ENCODE results near the gene IL1R2.

Gene IL1R2

DNA sequence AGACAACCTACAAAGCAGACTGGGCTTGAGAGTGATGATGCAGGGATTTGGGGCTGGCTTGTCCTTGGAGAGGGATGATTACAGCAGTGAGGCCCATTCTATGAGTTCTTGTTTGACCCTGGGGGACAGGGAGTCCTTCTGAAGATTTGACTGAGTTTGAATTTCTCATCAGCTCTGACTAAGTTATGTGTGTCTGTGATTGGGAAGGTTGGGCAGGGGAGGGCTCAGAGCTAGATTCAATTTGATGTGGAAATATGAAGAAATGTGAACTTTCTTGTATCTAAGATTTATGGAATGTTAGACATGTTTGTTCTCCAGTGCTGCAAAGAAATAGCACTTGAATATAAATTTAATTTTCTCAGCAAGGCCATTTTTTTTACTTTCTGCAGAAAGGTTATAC is 19.9 kb upstream of the IL1R2 start:
- TF ChIP-seq, protein P1, sequence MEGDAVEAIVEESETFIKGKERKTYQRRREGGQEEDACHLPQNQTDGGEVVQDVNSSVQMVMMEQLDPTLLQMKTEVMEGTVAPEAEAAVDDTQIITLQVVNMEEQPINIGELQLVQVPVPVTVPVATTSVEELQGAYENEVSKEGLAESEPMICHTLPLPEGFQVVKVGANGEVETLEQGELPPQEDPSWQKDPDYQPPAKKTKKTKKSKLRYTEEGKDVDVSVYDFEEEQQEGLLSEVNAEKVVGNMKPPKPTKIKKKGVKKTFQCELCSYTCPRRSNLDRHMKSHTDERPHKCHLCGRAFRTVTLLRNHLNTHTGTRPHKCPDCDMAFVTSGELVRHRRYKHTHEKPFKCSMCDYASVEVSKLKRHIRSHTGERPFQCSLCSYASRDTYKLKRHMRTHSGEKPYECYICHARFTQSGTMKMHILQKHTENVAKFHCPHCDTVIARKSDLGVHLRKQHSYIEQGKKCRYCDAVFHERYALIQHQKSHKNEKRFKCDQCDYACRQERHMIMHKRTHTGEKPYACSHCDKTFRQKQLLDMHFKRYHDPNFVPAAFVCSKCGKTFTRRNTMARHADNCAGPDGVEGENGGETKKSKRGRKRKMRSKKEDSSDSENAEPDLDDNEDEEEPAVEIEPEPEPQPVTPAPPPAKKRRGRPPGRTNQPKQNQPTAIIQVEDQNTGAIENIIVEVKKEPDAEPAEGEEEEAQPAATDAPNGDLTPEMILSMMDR (IDR thresholded peaks at IDR 0.05; ENCODE audit: low read depth, low read length): no peak
- Histone ChIP-seq H3K36me3 (no peaks in the 10 kb centered on the region), H3K4me1 (no peaks in the 10 kb centered on the region), H3K4me3 (ENCODE audit: low read depth, low read length) (no peak overlapping the region), H3K27me3 (no peaks in the 10 kb centered on the region), H3K9me3 (no peaks in the 10 kb centered on the region)
- DNase-seq: no peak

DNA sequence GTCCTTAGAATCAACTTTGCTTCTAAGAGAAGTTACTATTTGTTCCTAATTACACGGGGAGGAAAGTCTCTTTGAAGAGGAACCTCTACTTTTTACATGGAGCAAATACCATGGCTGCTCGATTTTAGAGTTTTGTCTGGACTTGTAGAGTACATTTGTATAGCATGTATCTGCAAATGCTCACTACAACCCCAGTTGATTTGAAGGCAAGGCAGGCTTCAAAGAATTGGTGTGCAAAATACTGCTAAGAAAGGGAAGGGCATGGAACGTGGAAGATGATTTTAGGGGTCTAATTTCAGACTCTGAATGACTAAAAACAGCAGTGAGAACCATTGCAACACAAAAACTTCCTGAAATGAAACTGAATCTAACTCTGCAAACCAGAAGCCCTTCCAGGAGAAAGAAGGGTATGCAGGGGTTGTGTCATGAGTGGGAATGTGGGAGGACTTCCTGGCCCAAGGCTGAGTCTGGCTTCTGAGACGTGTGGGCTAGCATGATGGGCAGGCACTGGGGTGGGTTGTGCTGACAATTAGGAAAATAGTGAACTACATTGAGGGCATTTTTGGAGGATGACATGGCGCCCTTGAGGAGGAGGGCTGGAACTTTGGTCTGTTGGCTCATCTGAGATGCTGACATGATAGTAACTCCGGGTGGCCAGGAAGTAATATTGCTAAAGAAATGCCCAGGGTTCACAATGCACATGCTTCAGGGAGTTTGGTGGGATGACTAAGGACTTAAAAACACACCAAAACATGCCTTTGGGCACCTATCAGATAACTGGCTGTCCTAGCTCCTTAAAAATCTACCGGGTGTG is 18.9 kb upstream of the IL1R2 start:
- Histone ChIP-seq H3K27me3 (no peaks in the 10 kb centered on the region), H3K4me1 (no peaks in the 10 kb centered on the region)

DNA sequence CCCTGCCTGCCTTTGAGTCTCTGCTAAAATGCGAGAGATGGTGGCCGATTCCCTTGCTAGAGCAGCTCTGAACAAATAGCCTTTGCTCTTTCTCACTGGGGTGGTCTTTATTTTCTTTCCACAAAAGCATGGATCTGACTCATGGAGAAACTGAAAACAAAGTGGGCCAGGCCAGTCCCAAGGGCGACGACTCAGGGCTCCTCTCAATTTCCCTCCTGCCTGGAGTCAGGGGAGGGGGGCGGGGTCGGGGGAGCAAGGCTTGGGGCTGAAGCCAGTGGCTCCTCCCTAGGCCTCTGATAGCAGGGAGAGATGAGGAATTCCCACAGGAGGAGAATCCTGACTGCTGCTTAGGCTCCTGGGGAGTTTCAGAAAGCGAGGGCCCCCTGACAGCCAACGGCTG is 17.1 kb upstream of the IL1R2 start:
- Histone ChIP-seq H3K4me3 (ENCODE audit: low read depth, low read length) (no peak overlapping the region), H3K4me1 (no peaks in the 10 kb centered on the region), H3K27me3 (no peaks in the 10 kb centered on the region), H3K36me3 (no peaks in the 10 kb centered on the region), H3K9me3 (no peaks in the 10 kb centered on the region)
- TF ChIP-seq, protein P1 (IDR thresholded peaks at IDR 0.05; ENCODE audit: low read depth, low read length): no peak
- no peak for DNase-seq

More for the DNA sequence above, 18.9 kb upstream of the IL1R2 start:
- DNase-seq: no peak
- Histone ChIP-seq H3K4me3 (ENCODE audit: low read depth, low read length) (no peak overlapping the region), H3K36me3 (no peaks in the 10 kb centered on the region), H3K9me3 (no peaks in the 10 kb centered on the region)
- TF ChIP-seq, protein P1 (IDR thresholded peaks at IDR 0.05; ENCODE audit: low read depth, low read length): no peak

DNA sequence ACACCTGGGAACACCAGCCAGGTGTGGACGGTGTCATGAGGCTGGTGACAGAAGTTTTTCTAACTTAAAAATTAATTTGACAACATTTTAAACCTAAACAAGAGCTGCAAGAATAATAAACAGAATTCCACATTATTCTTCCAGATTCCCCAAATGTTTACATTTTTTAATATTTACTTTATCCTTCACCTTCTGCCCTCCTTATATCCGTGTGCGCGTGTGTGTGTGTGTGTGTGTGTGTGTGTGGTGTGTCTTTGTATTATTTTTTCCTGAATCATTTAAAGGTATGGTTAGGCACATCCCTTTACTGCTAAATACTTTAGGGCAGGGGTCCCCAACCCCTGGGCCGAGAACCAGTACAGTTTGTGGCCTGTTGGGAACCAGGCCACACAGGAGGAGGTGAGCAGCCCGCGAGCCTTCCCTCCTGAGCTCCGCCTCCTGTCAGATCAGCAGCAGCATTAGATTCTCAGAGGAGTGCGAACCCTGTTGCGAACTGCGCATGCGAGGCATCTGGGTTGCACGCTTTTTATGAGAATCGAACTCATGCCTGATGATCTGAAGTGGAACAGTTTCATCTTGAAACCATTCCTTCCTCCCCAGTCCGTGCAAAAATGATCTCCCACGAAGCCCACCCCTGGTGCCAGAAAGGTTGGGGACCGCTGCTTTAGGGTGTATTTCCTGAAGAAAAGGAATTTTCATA is 16.4 kb upstream of the IL1R2 start:
- TF ChIP-seq, protein P1 (IDR thresholded peaks at IDR 0.05; ENCODE audit: low read depth, low read length): no peak
- H3K4me3 ChIP-seq (ENCODE audit: low read depth, low read length): no peak overlapping the region
- no peaks in the 10 kb centered on the region for H3K4me1 ChIP-seq
- H3K36me3 ChIP-seq: no peaks in the 10 kb centered on the region
- no peaks in the 10 kb centered on the region for H3K9me3 ChIP-seq
- no peak for DNase-seq
- no peaks in the 10 kb centered on the region for H3K27me3 ChIP-seq

DNA sequence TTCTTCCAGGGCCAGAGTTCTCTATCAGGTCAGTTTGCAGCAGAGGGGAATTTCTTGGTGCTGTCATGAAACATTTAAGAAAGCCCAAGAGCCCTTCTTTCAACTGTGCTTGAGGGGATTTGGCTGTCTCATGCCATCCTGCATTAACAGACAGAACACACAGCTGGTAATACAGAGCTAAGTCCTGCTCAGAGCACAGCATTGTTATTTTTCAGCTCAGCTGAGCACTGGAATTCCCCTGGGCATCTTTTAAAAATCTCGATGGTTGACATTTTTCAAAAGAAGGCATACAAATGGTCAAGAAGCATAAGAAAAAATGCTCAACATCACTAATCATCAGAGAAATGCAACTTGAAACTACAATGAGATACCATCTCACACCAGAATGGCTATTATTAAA is 14.9 kb upstream of the IL1R2 start:
- TF ChIP-seq, protein P1 (IDR thresholded peaks at IDR 0.05; ENCODE audit: low read depth, low read length): no peak
- Histone ChIP-seq H3K9me3 (no peaks in the 10 kb centered on the region), H3K4me3 (ENCODE audit: low read depth, low read length) (no peak overlapping the region), H3K4me1 (no peaks in the 10 kb centered on the region), H3K27me3 (no peaks in the 10 kb centered on the region), H3K36me3 (no peaks in the 10 kb centered on the region)
- DNase-seq: no peak

DNA sequence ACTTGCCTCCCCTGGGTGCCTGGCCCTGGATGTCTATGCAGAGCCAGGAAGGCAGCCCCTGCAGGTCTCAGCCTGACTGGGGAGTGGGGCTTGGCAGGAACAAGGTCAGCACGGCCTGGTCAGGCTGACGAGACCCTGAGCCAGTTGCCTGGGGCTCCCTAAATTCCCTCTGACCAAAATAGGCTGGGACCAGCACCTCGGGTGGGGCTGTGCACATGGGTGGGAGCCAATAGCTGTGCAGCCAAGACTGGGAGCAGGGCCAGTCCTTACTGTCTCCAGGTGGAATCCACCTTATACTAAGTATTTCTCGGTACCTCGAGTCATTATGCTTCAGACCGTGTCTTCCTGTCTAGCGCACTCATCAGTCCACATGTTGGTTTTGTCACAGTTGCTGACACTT is 11.4 kb upstream of the IL1R2 start:
- no peaks in the 10 kb centered on the region for H3K9me3 ChIP-seq
- no peak overlapping the region for H3K4me3 ChIP-seq (ENCODE audit: low read depth, low read length)
- TF ChIP-seq, protein P1 (IDR thresholded peaks at IDR 0.05; ENCODE audit: low read depth, low read length): no peak
- no peaks in the 10 kb centered on the region for H3K36me3 ChIP-seq
- H3K4me1 ChIP-seq: no peaks in the 10 kb centered on the region
- no peaks in the 10 kb centered on the region for H3K27me3 ChIP-seq
- DNase-seq: no peak
